Midbrain (tissue), 1 donor: Measurements from ENCODE around the gene APOBEC3G.
A peak's percentile ranks its signal among the peaks of the same experiment; 100 is the strongest.
"Not testable (repeated sequence)": the region's sequence is repeated elsewhere in the genome, so short reads cannot be mapped to it uniquely, and the experiment has no call there.

Experiments
- DNase-seq: peaks from one replicate; lab custom pipeline; 2025; lab: John Stamatoyannopoulos, UW

APOBEC3G gene

GRCh38 chr22:39068033-39068785, 8.9 kb upstream of the APOBEC3G start:
- no peak for DNase-seq

DNA sequence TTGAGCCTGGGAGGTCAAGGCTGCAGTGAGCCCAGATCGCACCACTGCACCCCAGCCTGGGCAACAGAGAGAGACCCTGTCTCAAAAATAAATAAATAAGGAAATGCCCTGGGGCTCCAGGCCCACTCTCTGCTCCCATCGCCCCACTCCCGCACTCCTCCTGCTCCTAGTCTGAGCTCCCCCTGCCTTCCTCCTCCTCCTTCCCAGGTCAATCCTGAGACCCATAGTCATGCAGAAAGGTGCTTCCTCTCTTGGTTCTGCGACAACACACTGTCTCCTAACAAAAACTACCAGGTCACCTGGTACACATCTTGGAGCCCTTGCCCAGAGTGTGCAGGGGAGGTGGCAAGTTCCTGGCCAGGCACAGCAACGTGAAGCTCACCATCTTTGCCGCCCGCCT, 6.9 kb upstream of the APOBEC3G start:
- DNase-seq = no peak

- not testable (repeated sequence) for DNase-seq
Measured at GRCh38 chr22:39072581-39072981, 4.5 kb upstream of the APOBEC3G start.

- no peak for DNase-seq
Measured at GRCh38 chr22:39073981-39074380, 3.1 kb upstream of the APOBEC3G start.

DNA sequence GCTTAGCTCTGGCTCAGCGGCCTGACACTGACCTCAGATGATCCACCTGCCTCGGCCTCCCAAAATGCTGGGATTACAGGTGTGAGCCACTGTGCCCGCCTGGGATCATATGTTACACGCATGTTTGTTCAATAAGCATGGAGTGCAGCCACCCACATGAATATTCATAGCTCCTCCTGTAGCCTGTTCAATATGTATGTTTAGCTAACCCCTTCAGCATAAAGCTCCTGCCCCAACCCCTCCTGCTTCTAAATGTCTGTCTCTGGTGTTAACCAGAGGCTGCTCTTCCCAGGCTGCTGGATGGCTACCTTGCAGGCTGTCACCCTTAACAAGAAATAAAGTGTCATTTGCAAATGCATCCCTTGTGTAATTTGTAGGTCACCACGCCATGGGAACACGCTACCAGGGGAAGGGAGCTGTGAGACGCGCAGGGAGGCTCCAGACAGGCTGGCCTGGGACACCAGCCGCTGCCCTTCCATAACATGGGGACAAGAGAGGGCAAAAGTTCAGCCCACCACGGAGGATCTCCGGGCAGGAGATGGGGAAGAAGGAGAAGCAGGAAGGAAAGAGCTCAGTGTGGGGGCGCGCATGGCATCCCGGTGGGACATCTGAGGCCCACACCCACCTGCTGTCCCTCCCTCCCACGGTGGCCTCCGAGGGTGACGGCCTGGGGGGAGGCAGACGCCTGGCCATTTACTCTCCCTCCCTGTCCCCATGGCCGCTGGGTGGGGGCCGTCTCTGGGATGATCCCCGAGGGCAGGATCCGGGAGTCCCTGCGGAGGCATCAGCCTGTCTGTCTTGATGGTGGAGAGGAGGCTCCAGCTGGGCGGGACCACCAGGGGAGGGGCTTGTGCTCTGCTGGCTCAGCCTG, 685 bp upstream of the APOBEC3G start:
- not testable (repeated sequence) for DNase-seq

- not testable (repeated sequence) for DNase-seq
Measured at GRCh38 chr22:39077912-39078311, 837 bp downstream of the APOBEC3G start.

- DNase-seq = no peak
Measured at GRCh38 chr22:39078329-39078728, 1.3 kb downstream of the APOBEC3G start.

- not testable (repeated sequence) for DNase-seq
Measured at GRCh38 chr22:39079054-39079637, 2.1 kb downstream of the APOBEC3G start.

DNA sequence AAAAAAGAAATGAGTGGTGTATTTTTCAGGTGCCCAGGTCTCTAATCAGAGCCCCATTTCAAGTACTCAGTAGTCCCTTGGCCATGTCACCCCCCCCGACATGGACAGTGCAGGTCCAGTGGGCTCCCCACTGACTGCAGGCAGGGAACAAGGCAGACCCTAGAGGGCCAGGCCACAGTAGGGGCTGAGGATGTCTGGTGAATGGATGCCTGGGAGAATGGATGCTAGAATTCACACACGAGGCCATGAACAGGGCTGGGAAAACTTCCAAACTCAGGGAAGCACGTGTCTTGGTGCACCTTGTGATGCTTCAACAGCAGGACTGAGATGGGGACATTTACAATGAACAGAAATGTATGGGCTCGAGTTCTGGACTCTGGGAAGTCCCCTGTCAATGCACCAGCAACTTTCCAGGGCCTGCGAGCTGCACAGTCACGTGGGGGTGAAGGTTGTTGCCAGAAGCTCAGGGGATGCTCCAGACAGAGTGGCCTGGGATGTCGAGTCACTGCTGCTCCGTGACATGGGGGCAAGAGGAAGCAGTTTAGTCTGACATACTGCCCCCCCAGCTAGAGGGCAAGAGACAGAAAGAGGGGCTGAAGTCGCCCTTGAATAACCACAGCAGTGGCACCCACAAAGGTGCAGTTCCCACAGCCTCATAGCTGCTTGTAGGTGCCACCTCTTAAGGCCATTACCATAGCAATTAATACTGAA, 3.1 kb downstream of the APOBEC3G start:
- DNase-seq = no peak

DNA sequence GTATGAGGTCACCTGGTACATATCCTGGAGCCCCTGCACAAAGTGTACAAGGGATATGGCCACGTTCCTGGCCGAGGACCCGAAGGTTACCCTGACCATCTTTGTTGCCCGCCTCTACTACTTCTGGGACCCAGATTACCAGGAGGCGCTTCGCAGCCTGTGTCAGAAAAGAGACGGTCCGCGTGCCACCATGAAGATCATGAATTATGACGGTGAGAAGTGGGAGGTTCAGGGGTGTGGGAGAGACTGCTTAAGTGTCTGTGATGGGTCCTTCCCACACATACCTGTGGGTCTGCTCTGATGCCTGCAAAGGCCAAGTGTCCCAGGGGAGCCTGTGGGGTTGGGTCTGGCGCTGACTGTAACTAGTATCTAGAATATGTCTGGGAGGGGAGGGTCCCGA, 3.9 kb downstream of the APOBEC3G start:
- no peak for DNase-seq

DNA sequence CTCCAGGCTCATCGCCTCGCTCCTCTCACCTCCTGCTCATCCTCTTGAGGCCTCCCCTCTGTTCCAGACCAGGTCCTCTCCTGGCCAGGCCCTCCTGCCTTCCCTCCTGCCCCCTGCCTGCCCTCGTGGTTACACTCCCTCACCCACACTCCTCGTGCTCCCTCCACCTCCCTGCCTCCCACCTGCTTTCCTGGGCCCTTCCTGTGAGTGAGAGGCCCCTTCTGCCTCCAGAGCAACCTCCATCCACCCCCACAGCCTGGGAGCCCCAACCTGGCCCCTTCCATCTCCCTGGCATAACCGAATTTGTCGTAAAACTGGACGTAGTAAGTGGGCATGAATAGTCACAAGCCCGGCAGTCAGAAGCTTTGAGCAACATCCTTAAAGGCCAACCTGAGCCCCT, 4.5 kb downstream of the APOBEC3G start:
- DNase-seq = no peak

DNA sequence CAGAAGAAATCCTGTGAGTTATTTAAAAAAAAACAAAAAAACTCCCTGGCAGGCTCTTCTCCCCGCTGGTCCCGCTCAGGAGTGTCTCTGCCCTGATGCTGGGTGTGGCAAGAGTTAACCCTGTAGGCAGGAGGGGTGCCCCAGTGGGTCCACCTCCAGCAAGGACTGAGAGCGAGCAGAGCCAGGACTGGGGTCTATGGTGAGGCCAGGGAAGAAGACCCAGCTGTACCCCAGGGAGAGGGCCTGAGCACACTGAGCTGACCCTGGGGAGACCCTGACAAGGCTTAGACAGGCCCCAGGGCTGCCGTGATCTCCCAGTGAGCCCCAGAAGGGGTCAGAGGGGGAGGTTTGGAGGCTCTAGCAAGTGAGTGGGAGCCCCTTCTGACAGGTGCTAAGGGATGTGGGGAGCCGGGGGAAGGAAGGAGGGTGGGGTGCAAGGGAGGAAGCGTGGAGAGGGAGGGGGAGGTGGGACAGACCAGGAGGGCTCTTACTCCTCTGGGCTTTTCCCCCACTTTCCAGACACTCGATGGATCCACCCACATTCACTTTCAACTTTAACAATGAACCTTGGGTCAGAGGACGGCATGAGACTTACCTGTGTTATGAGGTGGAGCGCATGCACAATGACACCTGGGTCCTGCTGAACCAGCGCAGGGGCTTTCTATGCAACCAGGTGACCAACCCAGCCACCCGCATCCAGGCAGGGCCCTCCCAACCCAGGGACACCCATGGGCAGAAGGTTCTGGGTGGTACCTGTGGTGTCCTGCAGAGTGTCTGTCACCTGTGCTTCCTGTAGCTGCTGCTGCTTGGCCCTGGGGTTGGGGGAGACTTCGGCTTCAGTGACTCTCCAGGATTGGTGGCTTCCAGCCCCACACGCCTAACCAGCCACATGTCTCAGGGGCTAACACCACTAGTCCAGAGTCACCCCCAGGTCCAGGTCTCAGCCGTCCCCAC, 6.4 kb downstream of the APOBEC3G start:
- DNase-seq = no peak

DNA sequence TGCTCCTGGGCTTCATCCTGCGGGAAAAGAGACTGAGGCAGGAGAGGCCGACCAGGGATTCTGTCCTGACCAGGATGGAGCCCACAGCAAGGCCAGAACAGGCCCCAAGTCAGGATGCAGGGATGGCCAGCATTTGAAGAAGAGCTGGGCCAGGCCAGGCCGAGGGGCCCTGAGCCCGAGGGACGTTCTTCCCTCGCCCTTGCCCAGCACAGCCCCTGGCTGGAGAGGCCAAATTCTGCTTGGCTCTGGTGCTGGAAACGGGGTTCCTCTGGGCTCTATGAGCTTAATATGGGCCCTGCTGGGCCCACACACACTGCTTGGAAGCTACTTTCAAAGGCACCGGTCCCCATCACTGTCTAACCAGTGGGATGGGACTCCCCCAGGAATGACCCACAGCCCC, 7.6 kb downstream of the APOBEC3G start:
- no peak for DNase-seq

- DNase-seq = no peak
Measured at GRCh38 chr22:39087098-39087497, 10.0 kb downstream of the APOBEC3G start.

- peak; percentile 13 for DNase-seq
Measured at GRCh38 chr22:39087881-39088684, 11.0 kb downstream of the APOBEC3G start.

DNA sequence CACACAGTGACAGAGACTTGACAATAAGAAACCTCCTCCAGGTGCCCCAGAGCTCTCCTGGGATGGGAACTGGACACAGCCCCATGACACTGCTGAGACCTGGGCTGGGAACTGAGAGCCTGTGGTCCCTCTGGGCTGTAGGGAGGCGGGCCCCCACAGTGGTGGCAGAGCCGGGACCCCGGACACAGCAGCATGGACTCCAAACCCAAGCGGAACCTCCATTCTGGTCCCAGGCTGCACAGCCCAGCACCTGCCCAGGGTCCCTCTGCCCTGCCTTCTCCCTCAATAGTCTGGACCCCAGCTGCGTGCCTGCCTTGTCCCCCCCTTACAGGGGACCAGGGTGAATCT, 11.6 kb downstream of the APOBEC3G start:
- no peak for DNase-seq

- no peak for DNase-seq
Measured at GRCh38 chr22:39089928-39090327, 12.9 kb downstream of the APOBEC3G start.

DNA sequence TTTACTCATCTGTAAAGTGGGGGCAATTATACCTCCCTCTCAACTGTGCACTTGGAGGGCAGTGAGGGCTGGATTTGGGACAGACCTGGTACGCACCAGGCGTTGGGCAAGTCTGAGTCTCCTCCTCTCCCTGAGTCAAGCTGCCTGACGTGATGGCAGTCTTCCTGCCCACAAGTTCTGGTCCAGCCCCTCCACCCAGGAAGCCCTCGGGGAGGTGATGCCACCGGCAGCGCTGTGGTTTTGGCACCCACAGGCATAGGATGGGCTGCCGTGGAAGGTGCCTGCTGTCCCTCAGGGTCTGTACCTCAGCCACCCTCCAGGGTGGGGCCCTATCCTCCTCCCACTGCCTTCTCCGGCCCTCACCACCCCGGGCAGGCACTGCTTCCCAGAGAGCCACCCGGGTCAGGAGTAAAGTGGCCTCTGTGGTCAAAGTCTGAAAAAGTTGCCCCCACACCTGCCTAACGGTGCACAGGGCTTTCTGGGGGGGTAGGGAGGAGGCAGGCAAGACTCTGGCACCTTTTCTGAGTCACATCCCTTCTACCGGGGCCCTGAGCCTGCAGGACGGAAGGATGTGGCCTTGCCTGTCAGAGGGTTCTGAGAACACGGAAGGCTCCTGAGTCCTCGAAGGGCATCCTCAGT, 13.5 kb downstream of the APOBEC3G start:
- no peak for DNase-seq
